Left ventricle myocardium superior (tissue), 1 donor: Measurements from ENCODE around the gene APOE. TPM values are rescaled to one million over a fixed set of nuclear protein-coding genes. Genes with fewer than 3 reads are reported as not detected.
"Not testable (repeated sequence)": the region's sequence is repeated elsewhere in the genome, so short reads cannot be mapped to it uniquely, and the experiment has no call there.

Experiments
- ATAC-seq: fragments of 200-7000 bp; cut with Tn5 transposase; one replicate; pipeline ENCODE4 v1.9.1; 2020; ENCODE audit warnings: mild to moderate bottlenecking, moderate library complexity
- DNase-seq: peaks from one replicate; pipeline ENCODE4 v3.0.0-alpha.2; 2020
- intact Hi-C: fragments of 100-400 bp; cut with micrococcal nuclease; formaldehyde crosslinking; loops from one replicate; pipeline ENCODE4 v1.11.0; 2022
- total RNA-seq: library from RNA; stranded (reverse); fragmentation: NEBNext Ultra II Directional; extraction: Animal tissue kit (Norgen Biotek cat#: 25700); gene quantifications from one replicate; pipeline ENCODE4 v1.2.1, GENCODE V29; 2021
- donor health status: DM: no; HTN: yes; CAD: no; lungs with severe emphysema.

Gene APOE
- total RNA-seq, 1 donor from 2014 or later = 18.9 TPM

DNA sequence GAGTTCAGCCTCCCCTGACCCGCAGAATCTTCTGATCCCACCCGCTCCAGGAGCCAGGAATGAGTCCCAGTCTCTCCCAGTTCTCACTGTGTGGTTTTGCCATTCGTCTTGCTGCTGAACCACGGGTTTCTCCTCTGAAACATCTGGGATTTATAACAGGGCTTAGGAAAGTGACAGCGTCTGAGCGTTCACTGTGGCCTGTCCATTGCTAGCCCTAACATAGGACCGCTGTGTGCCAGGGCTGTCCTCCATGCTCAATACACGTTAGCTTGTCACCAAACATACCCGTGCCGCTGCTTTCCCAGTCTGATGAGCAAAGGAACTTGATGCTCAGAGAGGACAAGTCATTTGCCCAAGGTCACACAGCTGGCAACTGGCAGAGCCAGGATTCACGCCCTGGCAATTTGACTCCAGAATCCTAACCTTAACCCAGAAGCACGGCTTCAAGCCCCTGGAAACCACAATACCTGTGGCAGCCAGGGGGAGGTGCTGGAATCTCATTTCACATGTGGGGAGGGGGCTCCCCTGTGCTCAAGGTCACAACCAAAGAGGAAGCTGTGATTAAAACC lies 1.1 kb upstream of the APOE start:
- no peak for ATAC-seq
- intact Hi-C loops = loop anchor here (5.0 kb wide), 1 partner anchor 48 kb away; no protein-coding TSS in a partner anchor
- no peak for DNase-seq

DNA sequence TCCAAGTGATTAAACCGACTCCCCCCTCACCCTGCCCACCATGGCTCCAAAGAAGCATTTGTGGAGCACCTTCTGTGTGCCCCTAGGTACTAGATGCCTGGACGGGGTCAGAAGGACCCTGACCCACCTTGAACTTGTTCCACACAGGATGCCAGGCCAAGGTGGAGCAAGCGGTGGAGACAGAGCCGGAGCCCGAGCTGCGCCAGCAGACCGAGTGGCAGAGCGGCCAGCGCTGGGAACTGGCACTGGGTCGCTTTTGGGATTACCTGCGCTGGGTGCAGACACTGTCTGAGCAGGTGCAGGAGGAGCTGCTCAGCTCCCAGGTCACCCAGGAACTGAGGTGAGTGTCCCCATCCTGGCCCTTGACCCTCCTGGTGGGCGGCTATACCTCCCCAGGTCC lies 2.0 kb downstream of the APOE start:
- ATAC-seq = no peak
- DNase-seq = no peak
- intact Hi-C loops = no loop called here

DNA sequence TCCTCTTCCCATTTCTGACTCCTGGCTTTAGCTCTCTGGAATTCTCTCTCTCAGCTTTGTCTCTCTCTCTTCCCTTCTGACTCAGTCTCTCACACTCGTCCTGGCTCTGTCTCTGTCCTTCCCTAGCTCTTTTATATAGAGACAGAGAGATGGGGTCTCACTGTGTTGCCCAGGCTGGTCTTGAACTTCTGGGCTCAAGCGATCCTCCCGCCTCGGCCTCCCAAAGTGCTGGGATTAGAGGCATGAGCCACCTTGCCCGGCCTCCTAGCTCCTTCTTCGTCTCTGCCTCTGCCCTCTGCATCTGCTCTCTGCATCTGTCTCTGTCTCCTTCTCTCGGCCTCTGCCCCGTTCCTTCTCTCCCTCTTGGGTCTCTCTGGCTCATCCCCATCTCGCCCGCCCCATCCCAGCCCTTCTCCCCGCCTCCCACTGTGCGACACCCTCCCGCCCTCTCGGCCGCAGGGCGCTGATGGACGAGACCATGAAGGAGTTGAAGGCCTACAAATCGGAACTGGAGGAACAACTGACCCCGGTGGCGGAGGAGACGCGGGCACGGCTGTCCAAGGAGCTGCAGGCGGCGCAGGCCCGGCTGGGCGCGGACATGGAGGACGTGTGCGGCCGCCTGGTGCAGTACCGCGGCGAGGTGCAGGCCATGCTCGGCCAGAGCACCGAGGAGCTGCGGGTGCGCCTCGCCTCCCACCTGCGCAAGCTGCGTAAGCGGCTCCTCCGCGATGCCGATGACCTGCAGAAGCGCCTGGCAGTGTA lies 2.7 kb downstream of the APOE start:
- intact Hi-C loops = no loop called here
- DNase-seq (no peak), ATAC-seq (no peak)

DNA sequence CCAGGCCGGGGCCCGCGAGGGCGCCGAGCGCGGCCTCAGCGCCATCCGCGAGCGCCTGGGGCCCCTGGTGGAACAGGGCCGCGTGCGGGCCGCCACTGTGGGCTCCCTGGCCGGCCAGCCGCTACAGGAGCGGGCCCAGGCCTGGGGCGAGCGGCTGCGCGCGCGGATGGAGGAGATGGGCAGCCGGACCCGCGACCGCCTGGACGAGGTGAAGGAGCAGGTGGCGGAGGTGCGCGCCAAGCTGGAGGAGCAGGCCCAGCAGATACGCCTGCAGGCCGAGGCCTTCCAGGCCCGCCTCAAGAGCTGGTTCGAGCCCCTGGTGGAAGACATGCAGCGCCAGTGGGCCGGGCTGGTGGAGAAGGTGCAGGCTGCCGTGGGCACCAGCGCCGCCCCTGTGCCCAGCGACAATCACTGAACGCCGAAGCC lies 3.3 kb downstream of the APOE start:
- ATAC-seq (no peak), DNase-seq (no peak)
- intact Hi-C loops = no loop called here

DNA sequence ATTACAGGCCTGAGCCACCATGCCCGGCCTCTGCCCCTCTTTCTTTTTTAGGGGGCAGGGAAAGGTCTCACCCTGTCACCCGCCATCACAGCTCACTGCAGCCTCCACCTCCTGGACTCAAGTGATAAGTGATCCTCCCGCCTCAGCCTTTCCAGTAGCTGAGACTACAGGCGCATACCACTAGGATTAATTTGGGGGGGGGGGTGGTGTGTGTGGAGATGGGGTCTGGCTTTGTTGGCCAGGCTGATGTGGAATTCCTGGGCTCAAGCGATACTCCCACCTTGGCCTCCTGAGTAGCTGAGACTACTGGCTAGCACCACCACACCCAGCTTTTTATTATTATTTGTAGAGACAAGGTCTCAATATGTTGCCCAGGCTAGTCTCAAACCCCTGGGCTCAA lies 4.2 kb downstream of the APOE start:
- intact Hi-C loops = no loop called here
- ATAC-seq = no peak

DNA sequence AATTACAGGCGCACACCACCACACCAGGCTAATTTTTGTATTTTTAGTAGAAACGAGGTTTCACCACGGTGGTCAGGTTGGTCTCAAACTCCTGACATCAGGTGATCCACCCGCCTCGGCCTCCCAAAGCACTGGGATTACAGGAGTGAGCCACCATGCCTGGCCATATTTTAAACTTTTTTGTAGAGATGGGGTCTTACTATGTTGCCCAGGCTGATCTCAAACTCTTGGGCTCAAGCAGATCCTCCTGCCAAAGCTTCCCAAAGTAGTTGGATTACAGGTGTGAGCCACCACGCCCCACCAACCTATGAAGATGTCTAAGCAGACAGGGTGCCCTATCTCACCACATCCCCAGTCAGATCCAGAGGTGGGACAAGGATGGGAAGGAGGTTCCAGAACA lies 6.3 kb downstream of the APOE start:
- DNase-seq, intact Hi-C loops, ATAC-seq: not testable (repeated sequence)

More for the DNA sequence above, 4.2 kb downstream of the APOE start:
- DNase-seq = no peak

DNA sequence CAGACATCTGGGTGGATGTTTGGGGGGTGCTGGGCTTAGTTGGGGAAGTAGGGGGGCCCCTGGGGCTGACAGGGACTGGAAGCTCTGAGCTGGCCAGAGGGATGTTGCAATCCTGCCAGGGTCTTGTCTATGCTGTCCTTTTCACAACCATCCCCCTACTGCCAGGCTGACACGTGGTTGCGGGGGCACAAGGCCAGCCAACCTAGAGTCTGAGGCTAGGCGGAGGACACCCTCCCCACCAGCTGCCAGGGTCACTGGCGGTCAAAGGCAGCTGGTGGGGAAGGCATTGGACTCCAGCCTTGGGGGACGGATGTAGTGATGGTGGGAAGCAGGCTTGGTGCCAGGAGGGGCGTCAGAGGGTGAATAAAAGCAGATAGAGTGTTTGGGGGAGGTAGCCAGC lies 7.3 kb downstream of the APOE start:
- DNase-seq = peak; percentile 45
- peak; percentile 18 for ATAC-seq
- intact Hi-C loops = no loop called here

DNA sequence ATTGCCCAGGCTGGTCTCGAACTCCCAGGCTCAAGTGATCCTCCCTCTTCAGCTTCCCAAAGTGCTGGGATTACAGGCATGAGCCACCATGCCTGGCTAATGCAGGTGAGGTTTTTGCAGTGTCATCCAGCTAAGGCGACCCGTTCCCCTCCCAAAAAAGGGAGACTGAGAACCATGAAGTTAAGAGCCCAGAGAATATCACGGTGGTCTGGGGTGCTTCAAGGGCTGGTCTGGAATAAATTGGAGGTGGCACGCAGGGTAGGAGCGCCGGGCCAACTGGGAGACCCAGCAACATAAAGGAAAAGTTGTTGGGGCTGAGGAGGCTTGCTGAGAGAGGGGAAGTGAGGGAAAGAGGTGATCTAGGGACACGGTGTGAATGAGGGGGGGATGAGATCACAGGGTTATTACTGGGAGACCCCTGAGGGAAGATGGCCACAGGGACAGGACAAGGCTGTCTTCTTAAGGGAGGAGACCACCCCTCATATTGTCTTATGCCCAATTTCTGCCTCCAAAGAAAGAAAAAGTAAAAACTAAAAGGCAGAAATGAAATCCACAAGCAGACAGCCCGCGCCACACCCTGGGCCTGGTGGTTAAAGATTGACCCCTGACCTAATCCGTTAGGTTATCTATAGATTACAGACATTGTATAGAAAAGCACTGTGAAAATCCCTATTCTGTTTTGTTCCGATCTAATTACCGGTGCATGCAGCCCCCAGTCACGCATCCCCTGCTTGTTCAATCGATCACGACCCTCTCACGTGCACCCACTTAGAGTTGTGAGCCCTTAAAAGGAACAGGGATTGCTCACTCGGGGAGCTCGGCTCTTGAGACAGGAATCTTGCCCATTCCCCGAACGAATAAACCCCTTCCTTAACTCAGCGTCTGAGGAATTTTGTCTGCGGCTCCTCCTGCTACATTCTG lies 8.2 kb downstream of the APOE start:
- DNase-seq, ATAC-seq, intact Hi-C loops: not testable (repeated sequence)

DNA sequence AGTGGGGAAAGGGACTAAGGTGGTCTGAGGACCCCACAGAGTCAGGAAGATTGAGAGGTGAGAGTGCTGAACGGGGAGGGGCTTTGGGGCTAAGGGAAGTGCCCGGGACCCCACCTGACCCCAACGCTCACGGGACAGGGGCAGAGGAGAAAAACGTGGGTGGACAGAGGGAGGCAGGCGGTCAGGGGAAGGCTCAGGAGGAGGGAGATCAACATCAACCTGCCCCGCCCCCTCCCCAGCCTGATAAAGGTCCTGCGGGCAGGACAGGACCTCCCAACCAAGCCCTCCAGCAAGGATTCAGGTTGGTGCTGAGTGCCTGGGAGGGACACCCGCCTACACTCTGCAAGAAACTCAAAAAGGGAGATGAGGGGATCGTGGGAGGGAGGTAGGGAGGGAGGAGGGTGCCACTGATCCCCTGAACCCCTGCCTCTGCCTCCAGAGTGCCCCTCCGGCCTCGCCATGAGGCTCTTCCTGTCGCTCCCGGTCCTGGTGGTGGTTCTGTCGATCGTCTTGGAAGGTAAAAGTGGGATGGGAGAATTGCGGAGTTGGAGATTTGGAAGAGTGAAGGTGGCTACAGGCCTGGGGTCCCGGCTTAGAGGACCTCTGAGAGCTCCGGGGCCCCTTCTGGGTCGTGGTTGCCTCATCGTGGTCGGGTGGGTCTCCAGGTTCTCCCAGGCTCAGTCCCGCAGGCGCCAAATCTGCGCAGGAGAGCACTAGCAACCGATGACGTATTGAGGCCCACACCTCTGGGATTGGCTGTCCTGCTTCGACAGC lies 9.0 kb downstream of the APOE start, which contains the start of gene APOC1:
Gene APOC1, plus strand, starts transcription at position 176 of the 774 bp plus-strand sequence. Its CDS starts 284 bp downstream, at position 460.
- intact Hi-C loops = not testable (repeated sequence)
- DNase-seq = peak; percentile 88
- peak; percentile 93 for ATAC-seq

DNA sequence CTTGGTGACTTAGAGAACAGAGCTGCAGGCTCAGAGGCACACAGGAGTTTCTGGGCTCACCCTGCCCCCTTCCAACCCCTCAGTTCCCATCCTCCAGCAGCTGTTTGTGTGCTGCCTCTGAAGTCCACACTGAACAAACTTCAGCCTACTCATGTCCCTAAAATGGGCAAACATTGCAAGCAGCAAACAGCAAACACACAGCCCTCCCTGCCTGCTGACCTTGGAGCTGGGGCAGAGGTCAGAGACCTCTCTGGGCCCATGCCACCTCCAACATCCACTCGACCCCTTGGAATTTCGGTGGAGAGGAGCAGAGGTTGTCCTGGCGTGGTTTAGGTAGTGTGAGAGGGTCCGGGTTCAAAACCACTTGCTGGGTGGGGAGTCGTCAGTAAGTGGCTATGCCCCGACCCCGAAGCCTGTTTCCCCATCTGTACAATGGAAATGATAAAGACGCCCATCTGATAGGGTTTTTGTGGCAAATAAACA lies 18.7 kb downstream of the APOE start:
- DNase-seq (no peak), ATAC-seq (no peak)
- intact Hi-C loops = no loop called here

DNA sequence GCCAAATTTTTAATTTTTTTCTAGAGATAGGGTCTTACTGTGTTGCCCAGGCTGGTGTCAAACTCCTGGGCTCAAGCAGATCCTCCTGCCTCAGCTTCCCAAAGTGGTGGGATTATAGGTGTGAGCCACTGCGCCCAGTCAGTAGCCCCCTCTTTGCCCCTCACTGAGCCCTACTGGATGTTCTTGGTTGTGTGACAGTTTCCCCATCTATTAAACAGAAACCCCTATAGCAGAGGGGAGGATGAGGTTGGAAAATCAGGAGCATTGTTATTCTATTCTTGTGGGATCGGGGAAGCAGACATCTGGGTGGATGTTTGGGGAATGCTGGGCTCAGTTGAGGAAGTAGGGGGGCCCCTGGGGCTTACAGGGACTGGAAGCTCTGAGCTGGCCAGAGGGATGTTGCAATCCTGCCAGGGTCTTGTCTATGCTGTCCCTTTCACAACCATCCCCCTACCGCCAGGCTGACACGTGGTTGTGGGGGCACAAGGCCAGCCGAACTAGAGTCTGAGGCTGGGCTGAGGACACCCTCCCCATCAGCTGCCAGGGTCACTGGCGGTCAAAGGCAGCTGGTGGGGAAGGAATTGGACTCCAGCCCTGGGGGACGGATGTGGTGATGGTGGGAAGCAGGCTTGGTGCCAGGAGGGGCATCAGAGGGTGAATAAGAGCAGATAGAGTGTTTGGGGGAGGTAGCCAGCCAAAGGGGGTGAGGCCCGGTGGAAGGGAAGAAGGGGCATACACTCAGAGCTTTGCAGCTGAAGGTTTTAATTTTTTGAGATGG lies 19.7 kb downstream of the APOE start:
- DNase-seq (peak; percentile 84), ATAC-seq (peak; percentile 84)
- intact Hi-C loops = no loop called here

DNA sequence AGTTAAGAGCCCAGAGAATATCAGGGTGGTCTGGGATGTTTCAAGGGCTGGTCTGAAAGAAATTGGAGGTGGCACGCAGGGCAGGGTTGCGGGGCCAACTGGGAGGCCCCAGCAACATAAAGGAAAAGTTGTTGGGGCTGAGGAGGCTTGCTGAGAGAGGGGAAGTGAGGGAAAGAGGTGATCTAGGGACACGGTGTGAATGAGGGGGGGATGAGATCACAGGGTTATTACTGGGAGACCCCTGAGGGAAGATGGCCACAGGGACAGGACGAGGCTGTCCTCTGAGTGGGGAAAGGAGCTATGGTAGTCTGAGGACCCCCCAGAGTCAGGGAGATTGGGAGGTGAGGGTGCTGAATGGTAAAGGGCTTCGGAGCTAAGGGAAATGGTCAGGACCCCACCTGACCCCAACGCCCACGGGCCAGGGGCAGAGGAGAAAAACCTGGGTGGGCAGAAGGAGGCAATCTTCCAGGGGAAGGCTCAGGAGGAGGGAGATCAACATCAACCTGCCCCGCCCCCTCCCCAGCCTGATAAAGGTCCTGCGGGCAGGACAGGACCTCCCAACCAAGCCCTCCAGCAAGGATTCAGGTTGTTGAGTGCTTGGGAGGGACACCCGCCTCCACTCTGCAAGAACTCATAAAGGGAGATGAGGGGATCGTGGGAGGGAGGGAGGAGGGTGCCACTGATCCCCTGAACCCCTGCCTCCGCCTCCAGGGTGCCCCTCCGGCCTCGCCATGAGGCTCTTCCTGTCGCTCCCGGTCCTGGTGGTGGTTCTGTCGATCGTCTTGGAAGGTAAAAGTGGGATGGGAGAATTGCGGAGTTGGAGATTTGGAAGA lies 20.9 kb downstream of the APOE start:
- DNase-seq, intact Hi-C loops: not testable (repeated sequence)
- ATAC-seq = peak; percentile 7

DNA sequence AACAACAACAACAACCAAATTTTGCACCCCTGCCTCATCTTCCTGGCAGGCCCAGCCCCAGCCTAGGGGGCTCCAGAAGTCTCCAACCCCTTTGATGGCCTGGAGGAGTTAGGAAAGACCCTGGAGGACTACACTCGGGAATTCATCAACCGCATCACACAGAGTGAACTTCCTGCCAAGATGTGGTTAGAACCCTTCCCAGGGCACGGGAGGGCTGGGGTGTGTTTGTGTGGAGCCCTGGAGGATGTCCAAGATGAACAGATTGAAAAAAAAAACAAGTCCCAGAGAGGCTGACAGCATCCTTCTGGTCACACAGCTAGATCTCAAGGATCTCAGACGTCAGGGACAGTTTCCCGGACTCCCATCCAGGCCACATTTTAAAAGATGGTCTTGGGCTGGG lies 22.1 kb downstream of the APOE start:
- ATAC-seq (no peak), DNase-seq (no peak)
- intact Hi-C loops = no loop called here

DNA sequence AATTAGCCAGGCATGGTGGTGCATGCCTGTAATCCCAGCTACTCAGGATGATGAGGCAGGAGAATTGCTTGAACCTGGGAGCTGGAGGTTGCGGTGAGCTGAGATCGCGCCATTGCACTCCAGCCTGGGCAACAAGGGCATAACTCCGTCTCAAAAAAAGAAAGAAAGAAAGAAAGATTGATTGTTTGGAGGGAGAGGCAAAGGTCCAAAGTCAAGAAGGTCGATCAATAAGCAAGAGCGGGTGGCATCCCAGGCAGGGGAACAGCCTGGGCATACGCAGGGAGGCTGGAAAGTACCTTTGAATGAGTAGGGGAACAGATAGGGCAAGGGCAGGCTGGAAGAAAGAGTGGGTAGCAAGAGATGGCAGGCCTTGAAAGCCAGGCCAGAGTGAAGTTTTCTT lies 24.5 kb downstream of the APOE start:
- intact Hi-C loops = no loop called here
- ATAC-seq (no peak), DNase-seq (no peak)

DNA sequence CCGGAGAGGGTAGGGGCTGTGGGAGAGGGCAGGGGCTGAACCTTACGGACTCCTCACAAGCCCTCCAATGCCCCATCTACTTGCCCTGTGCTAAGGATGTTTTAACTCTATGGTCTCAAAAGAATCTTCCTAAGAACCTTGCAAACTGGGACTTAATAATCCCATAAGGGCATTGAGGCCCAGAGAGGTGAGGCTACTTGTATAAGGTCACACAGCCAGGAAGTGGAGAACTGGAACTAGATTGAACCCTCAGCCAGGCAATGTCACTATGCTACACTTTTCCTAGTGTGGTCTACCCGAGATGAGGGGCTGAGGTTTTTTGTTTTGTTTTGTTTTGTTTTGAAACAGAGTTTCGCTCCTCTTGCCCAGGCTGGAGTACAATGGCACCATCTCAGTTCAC lies 25.9 kb downstream of the APOE start:
- no peak for ATAC-seq

DNA sequence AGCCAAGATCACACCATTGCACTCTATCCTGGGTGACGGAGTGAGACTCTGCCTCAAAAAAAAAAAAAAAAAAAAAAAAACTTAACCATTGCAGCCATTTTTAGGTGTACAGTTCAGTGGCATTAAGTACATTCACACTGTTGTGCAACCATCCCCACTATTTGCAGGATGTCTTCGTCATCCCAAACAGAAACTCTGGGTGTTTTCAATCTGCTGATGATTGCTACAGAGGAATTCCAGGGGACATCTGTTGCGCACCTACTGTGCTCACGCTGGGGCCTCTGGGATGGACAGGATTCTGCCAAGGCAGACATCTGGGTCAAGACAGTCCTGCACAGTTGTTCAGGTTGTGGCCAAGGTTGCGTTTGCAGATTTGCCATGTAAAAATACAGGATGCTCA lies 34.1 kb downstream of the APOE start:
- ATAC-seq (no peak), DNase-seq (no peak)
- intact Hi-C loops = no loop called here

More for the DNA sequence above, 25.9 kb downstream of the APOE start:
- DNase-seq = no peak
- intact Hi-C loops = no loop called here

DNA sequence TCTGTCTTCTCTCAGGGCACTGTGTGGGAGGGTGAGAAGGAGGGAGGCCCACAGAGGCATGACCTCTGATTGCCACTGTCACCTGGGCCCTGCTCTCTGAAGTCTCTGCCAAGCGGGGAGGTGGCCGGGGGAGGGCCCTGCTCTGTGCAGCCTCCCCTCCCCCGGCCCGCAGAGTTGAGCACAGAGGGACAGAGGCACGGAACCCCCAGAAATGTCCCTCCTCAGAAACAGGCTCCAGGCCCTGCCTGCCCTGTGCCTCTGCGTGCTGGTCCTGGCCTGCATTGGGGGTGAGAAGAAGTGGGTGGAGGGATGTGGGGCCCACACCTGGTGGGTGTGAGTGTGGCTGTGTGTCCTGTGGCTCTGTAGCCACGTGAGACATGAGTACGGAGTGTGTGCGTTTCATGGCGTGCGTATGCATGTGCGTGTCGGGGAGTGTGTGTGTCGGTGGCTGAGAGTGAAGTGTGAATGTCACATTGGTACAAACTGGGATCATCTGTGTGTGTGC lies 36.5 kb downstream of the APOE start, which contains the start of gene APOC4:
Gene APOC4, plus strand, starts transcription at position 171 of the 505 bp plus-strand sequence. Its CDS starts 41 bp downstream, at position 212.
- intact Hi-C loops = no loop called here
- ATAC-seq (no peak), DNase-seq (no peak)
